ENCODE results near the gene TNFRSF1A. TPM values are rescaled to one million over a fixed set of nuclear protein-coding genes. Genes with fewer than 3 reads are reported as not detected.

TNFRSF1A gene
- total RNA-seq, 1 donor from 2014 or later, result 70.4 TPM

GRCh38 chr12:6306151-6306550, 35.7 kb downstream of the TNFRSF1A start:
- no peak for DNase-seq (ENCODE audit: low spot score in 2 of 2, unreplicated experiment in 2 of 2)
- Mint-ChIP-seq H3K9me3 (no peaks in the 10 kb centered on the region), H3K27me3 (ENCODE audit: low read depth) (peaks cover 7% of the 10 kb centered on the region), H3K36me3 (no peaks in the 10 kb centered on the region), H3K4me3 (no peak overlapping the region), H3K4me1 (peaks cover 1% of the 10 kb centered on the region), H3K27ac (no peak overlapping the region)
- no peak for TF ChIP-seq CTCF (IDR thresholded peaks at IDR 0.05; ENCODE audit: unreplicated experiment)

- no peak for DNase-seq (ENCODE audit: low spot score in 2 of 2, unreplicated experiment in 2 of 2)
- Mint-ChIP-seq H3K4me3 (no peak overlapping the region), H3K9me3 (no peaks in the 10 kb centered on the region), H3K36me3 (no peaks in the 10 kb centered on the region), H3K27me3 (ENCODE audit: low read depth) (peaks cover 3% of the 10 kb centered on the region), H3K27ac (no peak overlapping the region), H3K4me1 (no peaks in the 10 kb centered on the region)
- TF ChIP-seq CTCF (IDR thresholded peaks at IDR 0.05; ENCODE audit: unreplicated experiment), result no peak
Measured at GRCh38 chr12:6303071-6303470, 38.8 kb downstream of the TNFRSF1A start.

- Mint-ChIP-seq H3K27me3 (ENCODE audit: low read depth) (peaks cover 3% of the 10 kb centered on the region), H3K4me1 (no peaks in the 10 kb centered on the region), H3K4me3 (no peak overlapping the region), H3K9me3 (no peaks in the 10 kb centered on the region), H3K27ac (no peak overlapping the region), H3K36me3 (no peaks in the 10 kb centered on the region)
- no peak for DNase-seq (ENCODE audit: low spot score in 2 of 2, unreplicated experiment in 2 of 2)
- no peak for TF ChIP-seq CTCF (IDR thresholded peaks at IDR 0.05; ENCODE audit: unreplicated experiment)
Measured at GRCh38 chr12:6302621-6303020, 39.3 kb downstream of the TNFRSF1A start.

- H3K4me1 Mint-ChIP-seq, result no peaks in the 10 kb centered on the region
- TF ChIP-seq CTCF (IDR thresholded peaks at IDR 0.05; ENCODE audit: unreplicated experiment), result no peak
- H3K27ac Mint-ChIP-seq, result no peak overlapping the region
- H3K4me3 Mint-ChIP-seq, result no peak overlapping the region
- no peaks in the 10 kb centered on the region for H3K36me3 Mint-ChIP-seq
- no peaks in the 10 kb centered on the region for H3K9me3 Mint-ChIP-seq
- peaks cover 3% of the 10 kb centered on the region for H3K27me3 Mint-ChIP-seq (ENCODE audit: low read depth)
- DNase-seq (ENCODE audit: low spot score in 2 of 2, unreplicated experiment in 2 of 2), result no peak
Measured at GRCh38 chr12:6301721-6302120, 40.2 kb downstream of the TNFRSF1A start.

GRCh38 chr12:6297170-6297569, 44.7 kb downstream of the TNFRSF1A start:
- TF ChIP-seq CTCF (IDR thresholded peaks at IDR 0.05; ENCODE audit: unreplicated experiment), result no peak
- Mint-ChIP-seq H3K9me3 (no peaks in the 10 kb centered on the region), H3K36me3 (no peaks in the 10 kb centered on the region), H3K27ac (no peak overlapping the region), H3K27me3 (ENCODE audit: low read depth) (no peaks in the 10 kb centered on the region), H3K4me3 (no peak overlapping the region), H3K4me1 (peaks cover 14% of the 10 kb centered on the region)
- DNase-seq (ENCODE audit: low spot score in 2 of 2, unreplicated experiment in 2 of 2), result no peak

Measured in mesothelial cell of epicardium (in vitro differentiated cells).